ENCODE measurements around the gene FAU.

Gene FAU

GRCh38 chr11:65131895-65132237, 9.9 kb upstream of the FAU start:
- no peak for DNase-seq (ENCODE audit: low read depth)
- peak overlapping the region; percentile 78 for H3K4me3 ChIP-seq (ENCODE audit: low read depth, low read length)
- no peak for TF ChIP-seq CTCF (IDR thresholded peaks at IDR 0.05; ENCODE audit: insufficient read depth, low read depth, low read length, missing control alignments)

- H3K4me3 ChIP-seq (ENCODE audit: low read depth, low read length), result no peak overlapping the region
- no peak for TF ChIP-seq CTCF (IDR thresholded peaks at IDR 0.05; ENCODE audit: insufficient read depth, low read depth, low read length, missing control alignments)
- no peak for DNase-seq (ENCODE audit: low read depth)
Observed at GRCh38 chr11:65131417-65131776, 9.5 kb upstream of the FAU start.

- no peak for TF ChIP-seq CTCF (IDR thresholded peaks at IDR 0.05; ENCODE audit: insufficient read depth, low read depth, low read length, missing control alignments)
- no peak overlapping the region for H3K4me3 ChIP-seq (ENCODE audit: low read depth, low read length)
- no peak for DNase-seq (ENCODE audit: low read depth)
Observed at GRCh38 chr11:65130631-65131416, 8.9 kb upstream of the FAU start.

- no peak overlapping the region for H3K4me3 ChIP-seq (ENCODE audit: low read depth, low read length)
Observed at GRCh38 chr11:65129649-65130441, 7.9 kb upstream of the FAU start.

GRCh38 chr11:65128182-65129145, 6.5 kb upstream of the FAU start:
- H3K4me3 ChIP-seq (ENCODE audit: low read depth, low read length), result no peak overlapping the region
- no peak for TF ChIP-seq CTCF (IDR thresholded peaks at IDR 0.05; ENCODE audit: insufficient read depth, low read depth, low read length, missing control alignments)
- no peak for DNase-seq (ENCODE audit: low read depth)

More at GRCh38 chr11:65129649-65130441, 7.9 kb upstream of the FAU start:
- DNase-seq (ENCODE audit: low read depth), result no peak
- no peak for TF ChIP-seq CTCF (IDR thresholded peaks at IDR 0.05; ENCODE audit: insufficient read depth, low read depth, low read length, missing control alignments)

- H3K4me3 ChIP-seq (ENCODE audit: low read depth, low read length), result no peak overlapping the region
- no peak for DNase-seq (ENCODE audit: low read depth)
- no peak for TF ChIP-seq CTCF (IDR thresholded peaks at IDR 0.05; ENCODE audit: insufficient read depth, low read depth, low read length, missing control alignments)
Observed at GRCh38 chr11:65127473-65128181, 5.7 kb upstream of the FAU start.
